Fibroblast of lung (primary cell): ENCODE measurements around the gene CTR9. TPM values are rescaled to one million over a fixed set of nuclear protein-coding genes. Genes with fewer than 3 reads are reported as not detected.

ENCODE experiments used
- DNase-seq, 2 donors: peaks; one replicate each; pipeline versions ENCODE4 v3.0.0 to v3.0.0-alpha.2; 2010; ENCODE audit warnings: low read depth in 2 of 2
- H2AFZ ChIP-seq: 2 replicates; pipeline ENCODE4 v1.5.1; 2012; ENCODE audit warnings: low read length, control low read depth, inconsistent platforms
- H3K27ac ChIP-seq: 2 replicates; pipeline ENCODE4 v1.5.1; 2011; ENCODE audit warnings: low read length, control low read depth; ENCODE audit not compliant: insufficient read depth
- H3K27me3 ChIP-seq: 2 replicates; pipeline ENCODE4 v1.5.1; 2011; ENCODE audit warnings: mild to moderate bottlenecking, low read length; ENCODE audit not compliant: control insufficient read depth, insufficient read depth
- H3K36me3 ChIP-seq: 2 replicates; pipeline ENCODE4 v1.5.1; 2011; ENCODE audit warnings: low read length; ENCODE audit not compliant: control insufficient read depth, insufficient read depth
- H3K4me1 ChIP-seq: 2 replicates; pipeline ENCODE4 v1.5.1; 2011; ENCODE audit warnings: low read length; ENCODE audit not compliant: control insufficient read depth, insufficient read depth; ENCODE audit errors: extremely low read depth
- H3K4me2 ChIP-seq: 2 replicates; pipeline ENCODE4 v1.5.1; 2011; ENCODE audit warnings: low read length, control low read depth; ENCODE audit not compliant: insufficient read depth; ENCODE audit errors: extremely low read depth
- H3K4me3 ChIP-seq, 4 experiments: fragments of 200-600 bp in 1 of 4; sonication (generic) in 1 of 4; replicated peaks in 1 of 4; 2 replicates each; pipeline ENCODE4 v1.5.1; 2011 to 2016; ENCODE audit warnings: low read length in 4 of 4, low read depth in 3 of 4, mild to moderate bottlenecking in 3 of 4, control low read depth in 2 of 4, inconsistent platforms in 1 of 4, mixed read lengths in 1 of 4; ENCODE audit not compliant: insufficient read depth in 1 of 4; ENCODE audit errors: control extremely low read depth in 1 of 4
- H3K79me2 ChIP-seq: 2 replicates; pipeline ENCODE4 v1.5.1; 2012; ENCODE audit warnings: mild to moderate bottlenecking, low read length, inconsistent platforms; ENCODE audit not compliant: control insufficient read depth, insufficient read depth
- H3K9ac ChIP-seq: 2 replicates; pipeline ENCODE4 v1.5.1; 2011; ENCODE audit warnings: mild to moderate bottlenecking, low read length, control low read depth; ENCODE audit not compliant: insufficient read depth
- H3K9me3 ChIP-seq: 2 replicates; pipeline ENCODE4 v1.5.1; 2012; ENCODE audit warnings: low read depth, low read length; ENCODE audit not compliant: control insufficient read depth, insufficient read depth
- H4K20me1 ChIP-seq: 2 replicates; pipeline ENCODE4 v1.5.1; 2011; ENCODE audit warnings: low read length; ENCODE audit not compliant: control insufficient read depth, insufficient read depth; ENCODE audit errors: extremely low read depth
- CTCF ChIP-seq, 2 donors: IDR thresholded peaks in 1 of 2; conservative IDR thresholded peaks in 1 of 2; 1 replicate in 1 of 2; 2 replicates in 1 of 2; pipeline ENCODE4 v1.5.1; 2011 to 2012; ENCODE audit warnings: low read length in 2 of 2, control low read depth in 1 of 2, inconsistent platforms in 1 of 2, low read depth in 1 of 2, mild to moderate bottlenecking in 1 of 2
- EZH2 ChIP-seq: IDR thresholded peaks from 2 replicates; pipeline ENCODE4 v1.5.1; 2012; ENCODE audit warnings: low read length, control low read depth, mild to moderate bottlenecking; ENCODE audit errors: missing control alignments
- polyA plus RNA-seq, 2 donors: library from polyadenylated mRNA; depleted of rRNA in 1 of 2; stranded (reverse) in 1 of 2; unstranded in 1 of 2; fragments of >200 nt; gene quantifications; 2 replicates each; pipeline ENCODE4 v1.2.1, GENCODE V29; 2011 to 2012; ENCODE audit warnings: missing spikeins in 1 of 2
- total RNA-seq: library from RNA; depleted of rRNA; stranded (reverse); fragments of >200 nt; gene quantifications from 2 replicates; pipeline ENCODE4 v1.2.1, GENCODE V29; 2014

Gene CTR9
- total and polyA plus RNA-seq, 2 donors (not counting 1 experiment from before 2014, with no cell fraction given), result 22.8 to 41.5 TPM

GRCh38 chr11:10762913-10763421 lies 11.9 kb downstream of the CTR9 start:
- no peaks in the 10 kb centered on the region for H3K27me3 ChIP-seq
- H3K4me2 ChIP-seq, result no peak overlapping the region
- peaks cover 6% of the 10 kb centered on the region for H3K36me3 ChIP-seq
- no peaks in the 10 kb centered on the region for H4K20me1 ChIP-seq
- H2AFZ ChIP-seq, result no peak overlapping the region
- no peak for DNase-seq
- H3K27ac ChIP-seq, result no peak overlapping the region
- no peaks in the 10 kb centered on the region for H3K4me1 ChIP-seq
- H3K9me3 ChIP-seq, result no peaks in the 10 kb centered on the region
- no peak for TF ChIP-seq EZH2
- no peak for TF ChIP-seq CTCF (conservative IDR thresholded peaks at IDR 0.05 in 1 of 2, IDR thresholded peaks at IDR 0.05 in 1 of 2; ENCODE audit: low read depth in 1 of 2, low read length in 2 of 2)
- no peak overlapping the region for H3K4me3 ChIP-seq
- H3K9ac ChIP-seq, result no peak overlapping the region
- H3K79me2 ChIP-seq, result no peaks in the 10 kb centered on the region

- Histone ChIP-seq H3K9me3 (no peaks in the 10 kb centered on the region), H3K36me3 (peaks cover 6% of the 10 kb centered on the region), H3K4me2 (no peak overlapping the region), H3K79me2 (no peaks in the 10 kb centered on the region), H3K4me1 (no peaks in the 10 kb centered on the region), H3K9ac (no peak overlapping the region), H3K27me3 (no peaks in the 10 kb centered on the region), H3K4me3 (no peak overlapping the region), H2AFZ (no peak overlapping the region), H4K20me1 (no peaks in the 10 kb centered on the region), H3K27ac (no peak overlapping the region)
- no peak for DNase-seq
- TF ChIP-seq CTCF (conservative IDR thresholded peaks at IDR 0.05 in 1 of 2, IDR thresholded peaks at IDR 0.05 in 1 of 2; ENCODE audit: low read depth in 1 of 2, low read length in 2 of 2) (no peak), EZH2 (no peak)
These were observed 12.7 kb downstream of the CTR9 start for GRCh38 chr11:10763766-10764165.

- Histone ChIP-seq H3K27me3 (no peaks in the 10 kb centered on the region), H2AFZ (no peak overlapping the region), H3K79me2 (no peaks in the 10 kb centered on the region), H4K20me1 (no peaks in the 10 kb centered on the region), H3K27ac (no peak overlapping the region), H3K36me3 (peaks cover 6% of the 10 kb centered on the region), H3K9ac (no peak overlapping the region), H3K4me3 (no peak overlapping the region), H3K9me3 (no peaks in the 10 kb centered on the region), H3K4me1 (no peaks in the 10 kb centered on the region), H3K4me2 (no peak overlapping the region)
- no peak for TF ChIP-seq CTCF (conservative IDR thresholded peaks at IDR 0.05 in 1 of 2, IDR thresholded peaks at IDR 0.05 in 1 of 2; ENCODE audit: low read depth in 1 of 2, low read length in 2 of 2)
- no peak for TF ChIP-seq EZH2
- no peak for DNase-seq
These were observed 13.4 kb downstream of the CTR9 start for GRCh38 chr11:10764412-10764811.
